HG03354 (cell line): ENCODE measurements around the gene NAPB.

Source experiments
- ATAC-seq: cut with Tn5 transposase; IDR thresholded peaks from one replicate; pipeline ENCODE4 v1.9.1; 2021; ENCODE audit warnings: mild to moderate bottlenecking; ENCODE audit not compliant: unreplicated experiment, poor library complexity, severe bottlenecking

The NAPB gene

GRCh38 chr20:23440004-23440403 is 18.7 kb upstream of the NAPB start:
- no peak for ATAC-seq

- ATAC-seq, result no peak
Measured at GRCh38 chr20:23438661-23439060, 17.4 kb upstream of the NAPB start.

GRCh38 chr20:23437126-23437899 is 16.0 kb upstream of the NAPB start:
- no peak for ATAC-seq

GRCh38 chr20:23436681-23437080 is 15.4 kb upstream of the NAPB start:
- ATAC-seq, result no peak

GRCh38 chr20:23435626-23436539 is 14.6 kb upstream of the NAPB start:
- ATAC-seq, result no peak

DNA sequence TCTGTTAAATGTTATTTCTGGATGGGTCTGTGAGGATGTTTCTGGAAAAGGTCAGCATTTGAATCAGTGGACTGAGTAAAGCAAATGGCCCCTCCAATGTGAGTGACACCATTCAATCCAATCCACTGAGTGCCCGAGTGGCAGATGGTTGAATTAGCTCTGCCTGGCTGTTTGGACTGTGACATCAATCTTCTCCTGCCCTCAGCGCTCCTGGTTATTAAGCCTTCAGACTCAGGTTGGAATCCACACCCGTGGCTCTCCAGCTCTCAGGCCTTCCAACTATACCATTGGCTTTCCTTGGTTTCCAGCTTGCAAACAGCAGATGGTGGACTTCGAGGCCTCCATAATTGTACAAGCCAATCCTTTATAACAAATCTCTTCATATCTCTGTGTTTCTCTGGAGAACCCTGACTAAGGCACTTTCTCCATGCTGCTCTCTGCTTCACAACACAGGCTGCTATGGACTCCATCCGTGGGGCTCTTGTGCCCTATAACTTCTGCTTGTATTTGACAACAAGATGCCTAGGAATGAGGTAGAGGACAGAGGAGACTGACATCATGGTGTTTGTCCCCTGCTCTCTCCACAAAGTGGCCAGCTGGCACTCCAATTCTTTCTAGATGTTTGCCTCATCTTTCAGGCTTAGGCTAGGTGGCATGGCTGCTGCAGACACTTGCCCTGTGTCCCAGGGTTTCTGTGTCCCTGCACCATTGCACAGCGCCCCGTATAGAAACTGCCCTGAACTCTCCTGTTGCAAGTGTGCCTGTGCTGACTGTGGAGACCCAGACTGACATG is 13.4 kb upstream of the NAPB start:
- ATAC-seq, result no peak

DNA sequence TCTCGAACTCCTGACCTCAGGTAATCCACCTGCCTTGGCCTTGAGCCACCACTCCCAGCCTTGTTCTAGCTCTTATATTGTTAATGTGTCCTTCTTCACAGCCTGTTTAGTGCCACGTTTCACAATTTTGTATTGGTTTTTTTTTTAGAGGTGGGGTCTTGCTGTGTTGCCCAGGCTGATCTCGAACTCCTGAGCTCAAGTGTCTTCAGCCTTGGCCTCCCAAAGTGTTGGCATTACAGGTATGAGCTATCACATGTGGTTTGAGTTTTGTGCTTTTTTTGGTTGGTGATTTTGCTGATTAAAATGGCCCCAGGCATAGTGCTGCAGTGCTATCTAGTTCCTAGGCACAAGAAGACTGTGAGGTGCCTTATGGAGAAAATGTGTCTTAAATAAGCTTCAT is 12.3 kb upstream of the NAPB start:
- no peak for ATAC-seq

DNA sequence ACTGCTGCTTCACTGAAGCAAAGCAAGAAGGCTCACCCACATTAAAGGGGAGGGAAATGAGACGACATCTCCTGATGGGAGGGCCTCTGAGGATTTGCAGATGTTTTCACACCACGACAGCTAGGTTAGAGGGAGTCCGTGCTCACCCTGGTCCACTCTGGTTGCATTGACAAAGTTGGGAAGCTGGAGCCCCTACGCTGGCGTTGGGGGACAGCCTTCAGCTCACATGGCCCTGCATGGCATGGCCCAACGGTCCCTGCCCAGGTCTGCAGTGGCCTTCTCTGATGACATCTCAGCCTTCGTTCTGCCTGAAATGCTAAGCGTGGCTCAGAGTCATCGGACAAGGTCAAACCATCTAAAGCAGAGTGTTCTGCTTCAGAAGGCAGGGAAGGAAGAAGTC is 3.8 kb upstream of the NAPB start:
- ATAC-seq, result no peak

GRCh38 chr20:23419995-23420901 is 1.0 kb downstream of the NAPB start:
- ATAC-seq, result peak; percentile 36

GRCh38 chr20:23419657-23419994 is 1.7 kb downstream of the NAPB start:
- no peak for ATAC-seq

DNA sequence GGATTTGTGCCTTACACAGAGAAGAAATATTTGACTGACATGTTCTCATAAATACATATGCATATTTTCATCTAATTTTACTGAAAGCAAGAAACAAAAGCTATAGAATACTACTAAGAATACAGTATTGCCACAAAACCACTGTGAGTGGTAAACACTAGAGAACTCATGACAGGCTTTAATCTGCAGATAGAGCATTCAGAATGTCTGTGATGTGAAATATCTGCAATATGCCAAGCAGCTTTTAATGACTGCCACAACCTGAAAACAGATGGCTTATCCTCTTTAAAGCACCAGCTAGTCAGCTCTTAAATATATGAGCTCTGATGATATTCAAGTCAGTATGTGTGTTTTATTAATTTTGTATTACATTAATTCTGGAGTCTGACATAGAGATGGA is 3.4 kb downstream of the NAPB start:
- ATAC-seq, result no peak

- ATAC-seq, result no peak
Measured at GRCh38 chr20:23415959-23416583, 5.2 kb downstream of the NAPB start.

DNA sequence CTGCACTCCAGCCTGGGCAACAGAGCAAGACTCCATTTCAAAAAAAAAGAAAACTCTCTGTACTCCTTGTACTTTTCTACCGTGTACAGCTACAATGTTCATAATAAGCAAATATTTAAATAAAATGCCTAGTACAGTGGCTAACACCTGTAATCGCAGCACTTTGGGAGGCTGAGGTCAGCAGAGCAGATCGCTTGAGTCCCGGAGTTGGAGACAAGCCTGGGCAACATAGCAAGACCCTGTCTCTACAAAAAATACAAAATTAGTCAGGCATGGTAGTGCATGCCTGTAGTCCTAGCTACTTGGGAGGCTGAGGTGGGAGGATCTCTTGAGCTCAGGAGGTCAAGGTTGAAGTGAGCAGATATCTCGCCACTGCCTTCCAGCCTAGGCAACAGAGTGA is 5.7 kb downstream of the NAPB start:
- no peak for ATAC-seq

- ATAC-seq, result no peak
Measured at GRCh38 chr20:23414526-23415188, 6.6 kb downstream of the NAPB start.

DNA sequence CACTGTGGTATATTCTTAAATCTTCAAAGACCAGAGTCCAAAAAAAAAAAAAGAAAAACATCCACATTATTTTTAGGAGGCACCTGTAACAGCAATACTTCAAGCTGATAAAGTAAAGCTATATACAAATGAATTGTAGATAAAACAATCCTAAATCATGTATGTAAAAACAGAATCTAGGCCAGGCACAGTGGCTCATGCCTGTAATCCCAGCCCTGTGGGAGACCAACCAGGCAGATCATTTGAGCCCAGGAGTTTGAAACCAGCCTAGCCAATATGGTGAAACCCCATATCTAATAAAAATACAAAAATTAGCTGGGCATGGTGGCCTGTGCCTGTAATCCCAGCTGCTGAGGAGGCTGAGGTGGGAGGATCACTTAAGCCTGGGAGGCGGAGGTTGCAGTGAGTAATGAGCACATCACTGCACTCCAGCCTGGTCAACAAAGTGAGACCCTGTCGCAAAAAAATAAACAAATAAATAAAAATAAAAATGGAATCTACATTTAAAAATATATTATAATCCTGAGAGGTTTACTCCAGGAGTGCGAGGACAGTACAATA is 7.3 kb downstream of the NAPB start:
- ATAC-seq, result no peak

- no peak for ATAC-seq
Measured at GRCh38 chr20:23412026-23412425, 9.3 kb downstream of the NAPB start.

DNA sequence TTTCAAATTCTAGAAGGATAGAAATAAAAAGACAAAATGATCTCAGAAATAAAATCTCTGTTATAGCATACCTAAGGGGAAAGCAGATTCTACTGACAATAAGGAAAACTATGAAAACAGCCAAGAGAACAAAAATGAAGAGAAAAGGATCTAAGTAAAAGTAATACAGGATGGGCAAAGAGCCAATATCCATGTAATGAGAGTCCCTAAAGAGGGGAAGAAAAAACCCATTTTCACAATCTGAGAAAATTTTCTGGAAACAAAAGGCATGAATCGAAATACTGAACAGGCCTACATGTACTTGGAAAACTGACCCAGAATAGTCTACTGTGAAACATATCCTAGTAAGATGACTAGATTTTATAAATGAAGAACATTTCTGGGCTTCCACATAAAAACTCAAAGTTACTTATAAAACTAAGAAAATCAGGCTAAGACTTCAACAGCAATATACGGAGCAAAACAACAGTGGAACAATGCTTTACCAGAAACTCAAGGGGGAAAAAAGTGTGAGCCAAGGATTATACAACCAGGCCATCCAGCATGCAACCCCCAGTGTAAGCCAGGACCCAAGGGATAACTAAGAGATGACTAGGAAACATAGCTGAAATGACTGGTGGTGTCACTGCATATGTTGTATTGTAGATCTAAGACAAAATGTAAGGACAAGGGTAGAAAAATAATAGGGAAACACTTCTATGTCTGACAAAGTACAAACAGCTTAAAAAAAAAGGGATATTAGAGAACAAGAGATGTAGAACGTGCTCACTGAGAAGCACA is 10.2 kb downstream of the NAPB start:
- no peak for ATAC-seq
